AG09319 (cell line): ENCODE results near the gene INTS15.

Experiments
- DNase-seq: peaks from one replicate; pipeline ENCODE4 v3.0.0-alpha.2; 2010; ENCODE audit warnings: low read depth; ENCODE audit errors: extremely low read depth
- TF ChIP-seq, protein P1 (sequence below): IDR thresholded peaks from 2 replicates; pipeline ENCODE4 v1.5.1; 2011; ENCODE audit warnings: low read depth, mild to moderate bottlenecking, inconsistent platforms, low read length, moderate library complexity

Gene INTS15

DNA sequence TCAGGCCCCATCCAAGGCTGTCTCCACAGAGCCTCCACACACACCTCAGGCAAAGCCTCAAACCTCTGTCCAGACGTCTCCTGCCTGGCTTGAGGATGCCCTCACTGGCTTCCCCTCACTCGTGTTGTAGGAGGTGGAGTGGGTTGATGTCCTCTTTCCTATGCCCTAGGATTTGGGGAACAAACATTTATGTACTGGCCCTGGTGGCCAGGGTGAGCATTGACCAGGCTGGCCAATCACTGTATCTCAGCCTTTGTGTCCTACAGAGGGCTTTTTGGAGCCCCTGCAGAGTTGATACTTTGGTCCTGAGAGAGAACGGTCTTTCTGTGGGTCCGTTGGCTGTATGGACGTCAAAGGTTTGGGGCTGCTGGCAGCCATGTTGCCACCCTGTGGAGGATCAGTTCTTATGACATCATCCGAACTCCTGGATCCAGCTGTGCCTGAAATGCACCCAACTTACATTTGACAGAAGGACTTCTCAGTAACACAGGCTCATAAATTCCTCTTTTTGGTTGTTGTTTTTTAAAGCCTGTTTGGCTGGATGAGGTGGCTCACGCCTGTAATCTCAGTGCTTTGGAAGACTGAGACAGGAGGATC is 36.3 kb upstream of the INTS15 start:
- DNase-seq, result no peak
- TF ChIP-seq, protein P1, sequence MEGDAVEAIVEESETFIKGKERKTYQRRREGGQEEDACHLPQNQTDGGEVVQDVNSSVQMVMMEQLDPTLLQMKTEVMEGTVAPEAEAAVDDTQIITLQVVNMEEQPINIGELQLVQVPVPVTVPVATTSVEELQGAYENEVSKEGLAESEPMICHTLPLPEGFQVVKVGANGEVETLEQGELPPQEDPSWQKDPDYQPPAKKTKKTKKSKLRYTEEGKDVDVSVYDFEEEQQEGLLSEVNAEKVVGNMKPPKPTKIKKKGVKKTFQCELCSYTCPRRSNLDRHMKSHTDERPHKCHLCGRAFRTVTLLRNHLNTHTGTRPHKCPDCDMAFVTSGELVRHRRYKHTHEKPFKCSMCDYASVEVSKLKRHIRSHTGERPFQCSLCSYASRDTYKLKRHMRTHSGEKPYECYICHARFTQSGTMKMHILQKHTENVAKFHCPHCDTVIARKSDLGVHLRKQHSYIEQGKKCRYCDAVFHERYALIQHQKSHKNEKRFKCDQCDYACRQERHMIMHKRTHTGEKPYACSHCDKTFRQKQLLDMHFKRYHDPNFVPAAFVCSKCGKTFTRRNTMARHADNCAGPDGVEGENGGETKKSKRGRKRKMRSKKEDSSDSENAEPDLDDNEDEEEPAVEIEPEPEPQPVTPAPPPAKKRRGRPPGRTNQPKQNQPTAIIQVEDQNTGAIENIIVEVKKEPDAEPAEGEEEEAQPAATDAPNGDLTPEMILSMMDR, result no peak

DNA sequence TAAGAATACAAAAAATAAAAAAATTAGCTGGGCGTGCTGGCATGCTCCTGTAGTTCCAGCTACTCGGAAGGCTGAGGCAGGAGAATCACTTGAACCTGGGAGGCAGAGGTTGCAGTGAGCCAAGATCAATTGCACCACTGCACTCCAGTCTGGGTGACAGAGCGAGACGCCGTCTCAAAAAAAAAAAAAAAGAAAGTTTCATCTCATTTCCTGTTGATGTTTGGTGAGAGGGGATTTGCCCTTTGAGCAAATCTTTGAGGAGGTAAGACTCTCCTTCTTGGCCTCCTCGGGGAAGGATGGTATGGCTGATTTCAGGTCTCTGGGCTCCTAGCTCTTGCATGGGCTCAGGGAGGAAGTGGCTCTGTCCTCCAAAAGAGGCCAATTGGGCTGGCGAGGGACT is 35.0 kb upstream of the INTS15 start:
- TF ChIP-seq, protein P1, result no peak
- no peak for DNase-seq

DNA sequence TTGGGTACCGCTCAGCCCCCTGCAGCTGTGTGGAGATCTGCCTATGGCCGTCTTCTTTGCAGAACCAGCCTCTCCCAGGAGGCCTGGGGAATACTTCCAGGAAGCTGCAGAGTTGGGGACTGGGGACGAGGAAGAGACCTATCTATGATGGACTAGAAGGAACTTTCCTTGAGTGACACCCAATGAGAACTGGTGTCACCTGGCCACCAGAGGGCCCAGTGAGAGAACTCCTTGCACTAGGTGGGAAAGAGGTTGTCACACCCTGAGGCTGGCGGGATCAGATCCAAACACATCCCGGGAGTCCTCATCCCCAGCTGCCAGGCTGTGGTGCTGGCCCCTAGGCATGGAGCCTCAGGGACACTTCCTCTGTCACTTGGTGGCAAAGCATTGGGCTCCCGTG is 33.6 kb upstream of the INTS15 start:
- DNase-seq, result no peak
- TF ChIP-seq, protein P1, result no peak

DNA sequence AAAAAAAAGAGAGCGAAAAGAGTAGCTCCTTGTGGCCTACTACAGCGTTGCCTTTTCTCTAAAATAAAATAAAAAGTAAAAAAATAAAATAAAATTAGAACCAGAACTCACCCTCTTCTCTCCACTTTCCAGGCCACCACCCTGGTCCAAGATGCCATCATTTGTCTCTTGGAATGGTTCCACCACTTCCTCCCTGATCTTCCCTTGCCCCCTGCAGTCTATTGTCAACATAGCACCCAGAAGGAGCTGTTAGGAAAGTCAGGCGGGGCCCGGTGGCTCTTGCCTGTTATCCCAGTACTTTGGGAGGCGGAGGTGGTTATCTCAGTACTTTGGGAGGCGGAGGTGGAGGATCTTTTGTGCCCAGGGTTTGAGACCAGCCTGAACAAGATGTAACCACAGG is 31.0 kb upstream of the INTS15 start:
- no peak for DNase-seq
- TF ChIP-seq, protein P1, result peak; percentile 23

DNA sequence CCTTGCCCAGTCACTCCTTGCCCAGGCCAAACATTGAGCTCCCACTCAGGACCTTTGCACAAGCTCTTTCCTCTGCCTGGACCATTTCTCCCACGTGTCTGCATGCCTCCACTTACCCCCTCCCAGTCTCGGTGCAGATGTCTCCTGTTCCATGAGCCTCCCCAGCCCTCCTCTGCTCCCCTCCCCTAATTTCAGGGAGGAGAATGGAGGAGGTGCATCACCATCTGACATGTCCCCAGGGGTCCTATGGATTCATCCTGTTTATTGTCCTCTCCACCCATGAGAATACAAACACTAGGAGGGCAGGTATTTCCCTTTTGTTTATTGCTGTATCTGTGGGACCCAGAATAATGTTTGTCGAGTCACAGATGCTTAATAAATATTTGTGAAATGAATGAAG is 29.9 kb upstream of the INTS15 start:
- DNase-seq, result no peak
- TF ChIP-seq, protein P1, result no peak

DNA sequence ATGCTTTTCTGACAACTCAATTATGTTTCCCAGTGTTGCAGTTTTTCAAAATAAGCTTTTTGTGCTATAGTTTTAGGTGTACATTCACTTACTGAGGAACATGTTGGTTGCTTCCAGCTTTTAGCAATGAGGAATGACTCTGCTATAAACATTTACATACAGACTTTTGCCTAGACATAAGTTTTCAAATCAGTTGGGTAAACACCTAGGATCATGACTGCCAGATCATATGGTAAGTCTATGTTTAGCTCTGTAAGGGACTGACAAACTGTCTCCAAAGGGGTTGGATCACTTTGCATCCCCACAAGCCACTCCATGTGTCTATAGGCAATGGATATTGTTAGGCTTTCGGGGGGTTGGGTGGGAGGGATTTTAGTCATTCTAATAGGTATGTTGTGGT is 27.7 kb upstream of the INTS15 start:
- TF ChIP-seq, protein P1, result no peak
- no peak for DNase-seq

DNA sequence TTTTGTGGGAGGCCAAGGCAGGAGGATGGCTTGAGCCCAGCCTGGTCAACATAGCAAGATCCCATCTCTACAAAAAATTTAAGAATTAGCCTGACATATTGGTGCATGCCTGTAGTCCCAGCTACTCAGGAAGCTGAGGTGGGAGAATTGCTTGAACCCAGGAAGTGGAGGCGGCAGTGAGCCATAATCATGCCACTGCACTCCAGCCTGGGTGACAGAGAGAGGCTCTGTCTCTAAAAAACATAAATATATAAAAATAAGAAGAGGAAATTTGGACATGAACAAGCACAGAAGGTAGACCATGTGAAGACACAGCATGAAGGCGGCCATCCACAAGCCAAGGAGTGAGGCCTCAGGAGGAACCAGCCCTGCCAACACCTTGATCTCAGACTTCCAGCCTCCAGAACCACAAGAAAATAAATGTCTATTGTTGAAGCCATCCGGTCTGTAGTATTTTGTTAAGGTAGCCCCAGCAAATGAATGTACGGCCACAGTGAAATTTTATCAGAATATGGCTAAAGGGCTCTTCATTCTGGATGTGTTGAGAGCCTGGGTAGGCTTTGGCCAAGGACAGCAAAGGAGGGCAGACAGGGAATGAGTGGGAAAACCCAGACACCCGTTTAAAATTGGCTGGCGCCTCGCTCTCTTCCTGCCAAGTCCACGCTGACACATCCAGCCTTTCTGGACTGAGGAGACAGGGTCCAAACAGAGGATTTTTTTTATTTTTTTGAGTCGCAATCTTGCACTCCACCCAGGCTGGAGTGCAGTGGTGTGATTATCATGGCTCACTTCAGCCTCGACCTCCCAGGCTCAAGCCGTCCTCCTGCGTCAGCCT is 25.7 kb upstream of the INTS15 start:
- TF ChIP-seq, protein P1, result no peak
- DNase-seq, result no peak
